HG02970 (cell line): ENCODE measurements around the gene ALOXE3.

Source experiments
- ATAC-seq: cut with Tn5 transposase; IDR thresholded peaks from one replicate; pipeline ENCODE4 v1.9.1; 2021; ENCODE audit warnings: mild to moderate bottlenecking, moderate library complexity, moderate number of reproducible peaks; ENCODE audit not compliant: unreplicated experiment, low FRiP score

Gene ALOXE3

DNA sequence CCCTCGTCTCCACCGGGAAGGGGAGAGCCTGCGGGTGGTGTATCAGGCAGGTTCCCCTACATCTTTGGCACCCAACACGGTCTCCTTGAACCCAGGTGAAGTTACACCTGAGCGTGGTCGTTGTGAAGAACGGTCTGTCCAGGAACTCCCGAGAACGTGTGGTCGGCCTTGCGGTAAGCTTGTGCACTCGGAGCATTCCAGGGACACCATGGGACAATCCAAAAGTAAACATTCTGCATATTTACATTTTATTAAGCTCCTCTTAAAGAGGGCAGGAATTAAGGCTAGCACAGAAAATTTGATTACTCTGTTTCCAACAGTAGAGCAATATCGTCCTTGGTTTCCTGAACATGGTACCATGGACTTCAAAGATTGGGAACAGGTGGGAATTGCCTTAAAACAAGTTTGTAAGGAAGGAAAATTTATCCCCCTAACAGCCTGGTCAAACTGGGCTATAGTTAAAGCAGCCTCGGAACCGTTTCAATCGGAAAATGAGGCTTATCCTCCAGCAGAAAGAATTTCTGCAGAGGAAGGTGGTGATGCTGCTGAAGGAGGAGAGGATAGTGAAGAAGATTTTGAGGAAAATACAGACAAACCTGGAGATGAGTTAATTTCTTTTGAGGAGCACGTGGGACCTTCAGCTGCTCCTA is 61.2 kb downstream of the ALOXE3 start:
- no peak for ATAC-seq

DNA sequence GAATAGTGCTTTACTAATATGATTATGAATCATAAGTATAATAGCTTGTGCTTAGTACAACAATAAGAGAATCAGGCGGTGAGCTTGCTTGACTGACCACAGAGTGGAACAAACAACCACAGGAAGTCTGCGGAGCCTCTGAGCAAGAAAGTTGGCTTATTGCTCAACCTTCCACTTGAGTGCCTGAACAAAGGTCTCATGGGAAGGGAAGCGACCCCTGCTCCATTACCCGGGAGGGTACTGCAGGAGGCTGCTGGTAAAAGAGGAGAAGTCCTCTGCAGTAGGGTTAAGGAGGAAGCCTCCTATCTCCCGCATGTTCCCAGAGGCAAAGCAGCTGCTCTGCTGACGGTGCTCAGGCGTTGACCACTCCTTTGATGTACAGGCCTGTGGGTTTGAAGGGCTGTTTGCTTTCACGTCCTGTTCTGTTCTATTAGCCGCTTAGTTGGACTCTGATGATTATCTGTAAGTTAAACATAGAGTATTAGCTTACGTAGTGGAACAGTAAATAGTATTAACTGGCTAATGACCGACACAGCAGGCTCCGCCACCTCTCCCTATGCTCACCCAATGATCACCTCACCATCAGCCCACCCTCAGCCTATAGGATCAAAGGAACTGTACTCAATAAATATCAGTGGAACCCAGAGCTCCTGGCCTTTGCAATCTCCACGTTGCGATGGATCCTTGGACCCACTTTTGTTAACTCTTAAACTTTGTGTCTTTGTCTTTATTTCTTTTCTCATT is 61.9 kb downstream of the ALOXE3 start:
- ATAC-seq = no peak

DNA sequence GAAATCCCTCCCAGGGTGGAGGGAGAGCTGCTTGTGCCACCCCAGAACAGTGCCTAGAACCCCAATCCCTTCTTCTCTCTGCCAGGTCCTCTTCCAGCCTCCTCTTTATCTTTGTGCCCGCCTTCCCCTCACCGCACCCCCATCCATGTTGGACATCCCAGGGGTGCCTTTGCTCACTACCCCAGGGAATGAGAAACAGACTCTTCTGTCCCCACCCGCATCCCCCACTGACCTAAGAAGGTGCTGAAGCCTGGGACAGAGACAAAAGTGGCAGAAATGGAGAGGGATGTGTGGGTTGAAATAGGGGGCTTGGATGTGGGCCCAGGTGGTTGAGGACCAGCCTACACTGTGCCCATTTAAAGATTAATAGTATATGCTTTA is 62.5 kb downstream of the ALOXE3 start:
- ATAC-seq = no peak

DNA sequence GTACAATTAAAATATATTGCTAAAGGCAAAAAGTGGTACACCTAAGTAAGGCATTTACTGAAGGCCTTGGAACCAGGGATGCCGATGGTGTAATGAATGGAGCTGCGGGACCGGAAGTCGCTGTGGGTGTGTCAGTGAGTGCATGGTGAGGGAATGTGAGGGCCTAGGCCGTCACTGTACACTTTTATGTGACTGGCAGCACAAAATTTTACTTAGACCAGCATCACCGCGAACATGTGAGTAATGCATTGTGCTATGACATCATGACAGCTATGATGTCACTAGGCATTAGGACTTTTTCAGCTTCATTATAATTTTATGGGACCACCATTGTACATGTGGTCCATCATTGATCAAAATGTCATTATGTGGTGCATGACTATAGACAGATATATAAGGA is 64.7 kb downstream of the ALOXE3 start:
- ATAC-seq = no peak

DNA sequence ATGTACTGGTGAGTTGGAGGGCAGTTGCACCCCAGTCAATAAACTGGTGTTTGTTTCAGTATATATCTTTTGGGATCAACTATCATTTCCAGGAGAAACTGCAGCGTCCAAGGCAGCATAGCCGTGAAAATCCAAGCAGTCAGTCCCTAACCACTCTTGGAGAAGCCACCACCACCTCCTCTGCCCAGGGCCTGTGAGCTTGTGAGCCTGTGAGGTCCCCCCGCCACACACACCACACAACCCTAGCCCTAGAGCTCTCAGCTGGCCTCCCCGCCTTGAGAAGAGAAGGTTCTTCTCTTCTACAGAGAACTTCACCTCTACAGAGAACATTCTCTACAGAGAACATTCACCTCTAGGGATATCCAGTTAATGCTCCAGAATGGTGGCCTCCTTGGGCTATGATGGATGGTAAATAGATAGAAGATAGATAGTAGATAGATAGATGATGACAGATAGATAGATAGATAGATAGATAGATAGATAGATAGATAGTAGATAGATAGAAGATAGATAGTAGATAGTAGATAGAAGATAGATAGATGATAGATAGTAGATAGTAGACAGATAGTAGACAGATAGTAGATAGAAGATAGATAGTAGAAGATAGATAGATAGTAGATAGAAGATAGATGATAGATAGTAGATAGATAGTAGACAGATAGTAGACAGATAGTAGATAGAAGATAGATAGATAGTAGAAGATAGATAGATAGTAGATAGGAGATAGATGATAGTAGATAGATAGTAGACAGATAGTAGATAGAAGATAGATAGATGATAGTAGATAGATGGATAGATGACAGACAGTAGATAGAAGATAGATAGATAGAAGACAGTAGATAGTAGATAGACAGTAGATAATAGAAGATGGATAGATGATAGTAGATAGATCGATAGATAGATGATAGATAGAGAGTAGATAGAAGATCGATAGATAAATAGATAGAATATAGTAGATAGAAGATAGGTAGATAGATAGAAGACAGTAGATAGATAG is 65.8 kb downstream of the ALOXE3 start:
- no peak for ATAC-seq

DNA sequence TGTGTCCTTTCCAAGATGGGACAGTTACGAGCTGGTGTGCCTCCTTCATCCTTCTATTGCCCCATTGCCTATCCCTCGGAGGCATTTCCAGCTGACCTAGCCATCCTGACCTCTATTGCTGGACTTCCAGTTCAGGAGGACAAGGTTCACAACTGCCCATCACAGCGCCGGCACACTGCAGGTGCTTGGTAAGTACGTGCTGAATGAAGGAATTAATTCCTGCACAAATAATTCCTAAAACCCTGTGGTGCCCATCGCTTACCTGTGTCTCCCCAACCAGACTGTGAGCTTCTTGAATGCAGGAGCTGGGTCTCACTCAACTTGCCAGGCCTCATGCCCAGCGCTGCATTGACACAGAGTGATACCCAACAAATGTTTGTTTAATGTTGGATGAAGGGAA is 66.5 kb downstream of the ALOXE3 start:
- no peak for ATAC-seq

DNA sequence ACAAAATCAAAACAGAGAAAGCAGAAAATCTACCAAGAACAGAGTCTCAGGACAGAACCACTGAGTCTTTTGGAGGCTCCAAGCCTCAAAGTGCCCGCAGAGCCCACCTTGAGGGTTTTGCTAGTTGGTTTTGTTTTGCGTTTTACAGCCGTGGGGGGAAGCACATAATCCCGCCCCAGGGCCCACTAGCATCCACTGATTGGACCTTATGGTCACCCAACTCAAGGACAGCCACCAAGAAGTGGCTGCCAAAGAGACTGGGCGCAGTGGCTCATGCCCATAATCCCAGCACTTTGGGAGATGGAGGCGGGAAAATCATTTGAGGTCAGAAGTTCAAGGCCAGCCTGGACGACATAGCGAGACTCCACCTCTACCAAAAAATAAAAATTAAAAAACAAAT is 69.6 kb downstream of the ALOXE3 start:
- no peak for ATAC-seq

DNA sequence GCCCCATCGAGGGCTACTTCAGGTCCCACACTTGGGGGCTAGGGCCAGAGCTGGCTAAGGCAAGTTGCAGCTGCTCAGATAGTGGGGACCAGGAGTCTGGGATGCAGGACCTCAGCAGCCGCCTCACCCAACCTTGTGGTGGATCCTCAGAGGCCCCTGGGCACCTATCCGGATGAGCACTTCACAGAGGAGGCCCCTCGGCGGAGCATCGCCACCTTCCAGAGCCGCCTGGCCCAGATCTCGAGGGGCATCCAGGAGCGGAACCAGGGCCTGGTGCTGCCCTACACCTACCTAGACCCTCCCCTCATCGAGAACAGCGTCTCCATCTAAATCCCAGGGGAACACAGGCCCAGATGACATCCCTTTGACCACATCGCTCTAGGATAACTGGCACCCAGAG is 70.1 kb downstream of the ALOXE3 start:
- no peak for ATAC-seq

DNA sequence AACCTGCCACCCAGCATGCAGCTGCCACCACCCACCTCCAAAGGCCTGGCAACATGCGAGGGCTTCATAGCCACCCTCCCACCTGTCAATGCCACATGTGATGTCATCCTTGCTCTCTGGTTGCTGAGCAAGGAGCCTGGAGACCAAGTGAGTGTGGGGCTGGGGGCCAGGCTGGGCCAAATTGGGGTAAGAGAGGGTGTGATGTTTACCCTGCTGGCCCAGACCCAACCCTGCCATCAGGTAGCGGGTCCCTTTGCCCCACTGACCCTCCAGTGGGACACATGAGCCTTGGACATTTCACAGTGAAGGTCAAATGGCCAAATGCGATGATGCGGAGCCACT is 70.6 kb downstream of the ALOXE3 start:
- no peak for ATAC-seq

DNA sequence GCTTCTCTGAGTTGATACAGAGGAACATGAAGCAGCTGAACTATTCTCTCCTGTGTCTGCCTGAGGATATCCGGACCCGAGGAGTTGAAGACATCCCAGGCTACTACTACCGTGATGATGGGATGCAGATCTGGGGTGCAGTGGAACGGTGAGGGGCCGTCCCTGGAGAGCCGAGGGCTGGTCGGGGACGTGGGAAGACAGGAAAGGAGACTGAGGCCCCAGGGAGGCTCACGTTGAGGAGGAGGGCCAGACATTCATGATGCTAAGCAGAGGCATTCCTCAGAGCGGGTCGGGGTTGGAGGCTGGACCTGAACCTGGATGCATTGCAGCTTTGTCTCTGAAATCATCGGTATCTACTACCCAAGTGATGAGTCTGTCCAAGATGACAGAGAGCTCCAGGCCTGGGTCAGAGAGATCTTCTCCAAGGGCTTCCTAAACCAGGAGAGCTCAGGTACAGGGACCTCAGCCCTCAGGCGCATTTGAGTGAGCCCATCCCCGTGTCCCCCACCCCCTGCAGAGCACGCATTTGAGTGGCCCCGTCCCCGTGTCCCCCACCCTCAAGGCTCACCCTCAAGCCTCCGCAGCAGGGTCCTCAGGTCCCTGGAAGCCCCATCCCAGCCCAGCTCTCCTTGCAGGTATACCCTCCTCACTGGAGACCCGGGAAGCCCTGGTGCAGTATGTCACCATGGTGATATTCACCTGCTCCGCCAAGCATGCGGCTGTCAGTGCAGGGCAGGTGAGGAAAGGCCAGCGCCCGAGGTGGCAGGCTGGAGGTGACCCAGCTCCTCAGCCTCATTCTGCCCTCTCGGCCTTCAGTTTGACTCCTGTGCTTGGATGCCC is 71.2 kb downstream of the ALOXE3 start:
- no peak for ATAC-seq

DNA sequence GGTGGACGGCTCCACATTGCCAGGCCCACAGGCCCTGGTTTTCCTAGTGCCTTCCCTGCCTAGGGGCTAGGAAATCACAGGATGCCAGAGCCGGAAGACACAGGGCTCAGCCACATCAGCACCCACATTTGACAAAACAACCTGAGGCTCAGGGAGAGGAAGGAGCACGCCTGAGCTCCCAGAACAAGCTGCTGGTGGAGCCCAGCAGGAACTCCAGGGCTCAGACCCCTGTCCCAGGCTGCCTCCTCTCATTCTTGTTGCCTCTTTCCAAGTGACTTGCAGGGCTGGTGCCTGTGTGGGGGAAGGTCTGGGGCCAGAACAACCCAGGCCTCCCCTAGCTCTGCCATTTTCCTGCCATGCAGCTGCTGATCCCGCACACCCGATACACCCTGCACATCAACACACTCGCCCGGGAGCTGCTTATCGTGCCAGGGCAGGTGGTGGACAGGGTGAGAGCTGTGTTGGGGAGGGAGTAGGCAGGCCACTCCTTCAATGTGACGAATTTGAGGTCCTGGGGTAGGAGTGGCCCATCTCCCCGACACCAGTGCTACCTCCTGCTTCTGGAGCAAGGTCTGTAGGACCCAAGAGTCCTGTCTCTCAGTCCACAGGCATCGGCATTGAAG is 71.9 kb downstream of the ALOXE3 start:
- ATAC-seq = no peak
